Measurements from ENCODE around the gene EDNRA.
"Not testable (repeated sequence)": the region's sequence is repeated elsewhere in the genome, so short reads cannot be mapped to it uniquely, and the experiment has no call there.

The EDNRA gene

DNA sequence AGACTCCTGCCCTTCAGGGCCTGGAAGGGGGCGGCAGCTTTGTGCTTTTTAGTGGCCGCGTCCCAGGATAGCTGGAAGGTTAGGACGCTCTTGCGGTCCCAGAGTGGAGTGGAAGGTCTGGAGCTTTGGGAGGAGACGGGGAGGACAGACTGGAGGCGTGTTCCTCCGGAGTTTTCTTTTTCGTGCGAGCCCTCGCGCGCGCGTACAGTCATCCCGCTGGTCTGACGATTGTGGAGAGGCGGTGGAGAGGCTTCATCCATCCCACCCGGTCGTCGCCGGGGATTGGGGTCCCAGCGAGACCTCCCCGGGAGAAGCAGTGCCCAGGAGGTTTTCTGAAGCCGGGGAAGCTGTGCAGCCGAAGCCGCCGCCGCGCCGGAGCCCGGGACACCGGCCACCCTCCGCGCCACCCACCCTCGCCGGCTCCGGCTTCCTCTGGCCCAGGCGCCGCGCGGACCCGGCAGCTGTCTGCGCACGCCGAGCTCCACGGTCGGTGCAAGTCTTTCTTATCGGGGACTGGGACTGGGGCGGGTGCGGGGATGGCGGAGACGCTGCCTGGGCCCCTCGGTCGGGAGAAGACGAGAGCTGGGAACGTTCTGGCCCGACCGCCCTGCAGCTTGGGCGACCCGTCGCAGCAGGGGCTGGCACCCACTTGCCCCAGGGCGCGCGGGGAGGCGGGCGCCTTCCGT lies at the start of gene EDNRA:
EDNRA (plus strand) TSS at position 207 of the 686 bp plus-strand sequence. CDS start 4,585 bp downstream, outside the sequence.
- DNase-seq = no peak

DNA sequence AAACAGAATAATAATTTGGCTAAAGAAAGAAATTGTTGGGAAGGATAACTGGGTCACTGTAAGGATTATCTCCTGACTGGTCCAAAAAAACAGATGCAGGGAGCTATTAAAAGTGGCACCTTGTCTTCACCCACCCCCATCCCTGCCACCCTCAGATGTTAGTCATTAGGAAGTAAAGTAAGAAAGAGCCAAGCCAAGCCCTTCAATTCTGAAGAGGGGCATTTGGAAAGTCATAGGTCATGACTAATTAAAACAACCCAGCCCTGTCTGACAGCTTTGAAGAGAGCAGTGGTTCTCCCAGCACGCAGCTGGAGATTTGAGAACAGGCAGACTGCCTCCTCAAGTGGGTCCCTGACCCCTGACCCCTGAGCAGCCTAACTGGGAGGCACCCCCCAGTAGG lies 46.5 kb upstream of the EDNRA start:
- DNase-seq = not testable (repeated sequence)

DNA sequence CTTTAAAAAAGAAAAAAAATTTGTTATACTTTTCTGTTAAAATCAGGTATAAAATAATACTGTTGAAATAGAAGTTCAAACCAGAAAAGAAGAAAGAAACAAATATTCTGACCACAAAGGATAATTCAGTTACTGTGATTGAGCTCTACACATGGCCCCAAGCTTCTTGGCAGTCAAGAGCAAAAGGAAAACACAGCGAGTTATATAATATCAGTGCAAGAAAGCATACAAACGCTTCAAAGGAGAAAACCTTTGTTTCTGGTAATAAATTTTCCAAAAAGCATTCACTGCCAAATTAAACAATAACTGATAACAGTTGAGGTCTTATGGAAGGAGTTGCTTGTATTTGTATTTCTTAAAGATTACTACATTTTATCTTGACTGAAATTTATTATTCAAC lies 40.5 kb upstream of the EDNRA start:
- no peak for DNase-seq

DNA sequence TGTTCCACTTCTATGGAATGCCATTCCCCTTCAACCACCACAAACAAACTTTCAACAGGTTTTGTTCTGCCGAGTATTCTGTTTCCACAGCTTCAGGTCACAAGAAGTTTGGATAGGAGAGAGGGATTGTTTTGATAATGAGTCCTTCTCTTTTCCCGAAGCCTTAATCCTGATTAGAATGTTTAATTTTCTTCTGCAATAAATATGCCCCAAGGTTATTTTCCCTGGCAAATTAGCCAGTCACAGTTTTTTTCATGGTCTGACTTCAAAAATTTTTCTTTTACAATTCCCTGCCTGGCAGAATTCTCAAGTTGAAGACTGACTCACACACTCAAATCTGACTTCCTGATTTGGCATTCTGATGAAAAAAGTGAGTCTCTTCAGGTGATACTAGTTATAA lies 33.1 kb upstream of the EDNRA start:
- DNase-seq = no peak

DNA sequence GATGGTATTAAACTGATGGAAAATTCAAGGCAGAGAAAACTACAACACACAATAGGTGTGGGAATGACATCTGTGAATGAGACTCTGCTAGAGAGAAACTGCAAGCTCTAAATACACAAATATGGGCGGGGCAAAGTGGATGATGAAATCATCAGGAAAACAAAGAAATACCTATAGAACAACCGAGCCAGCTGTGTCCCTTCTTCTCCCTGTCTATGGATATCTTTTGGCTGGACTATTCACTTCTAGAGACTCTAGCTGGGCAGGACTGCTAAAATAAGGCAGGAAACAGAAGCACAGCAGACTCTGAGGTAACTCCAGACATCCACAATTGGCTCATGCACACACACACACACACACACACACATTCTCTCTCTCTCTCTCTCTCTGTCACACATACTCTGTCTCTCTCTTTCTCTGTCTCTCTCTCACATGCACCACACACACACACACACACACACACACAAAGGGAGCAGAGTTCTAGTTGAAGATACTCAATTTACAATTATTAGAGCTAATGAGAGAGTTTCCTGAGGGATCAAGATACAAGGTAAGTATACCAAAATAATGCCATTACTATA lies 27.2 kb upstream of the EDNRA start:
- no peak for DNase-seq

DNA sequence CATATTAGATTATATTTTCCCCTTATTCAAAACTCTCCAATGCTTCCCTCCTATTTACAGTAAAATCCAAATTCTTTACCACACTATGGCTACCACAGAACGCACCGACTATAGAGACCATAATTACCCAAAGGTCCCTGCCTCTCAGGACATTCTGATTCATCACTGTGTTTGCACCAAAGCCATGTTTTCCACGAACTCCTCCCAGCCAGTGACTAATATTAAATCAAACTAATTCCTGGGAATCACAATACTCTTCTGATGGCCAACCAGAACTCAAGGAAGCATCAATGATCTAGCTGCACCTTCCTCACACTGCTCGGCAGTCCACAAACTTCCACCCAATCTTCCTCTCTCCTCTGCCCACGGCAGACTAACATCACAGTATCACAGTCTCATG lies 24.2 kb upstream of the EDNRA start:
- DNase-seq = no peak

DNA sequence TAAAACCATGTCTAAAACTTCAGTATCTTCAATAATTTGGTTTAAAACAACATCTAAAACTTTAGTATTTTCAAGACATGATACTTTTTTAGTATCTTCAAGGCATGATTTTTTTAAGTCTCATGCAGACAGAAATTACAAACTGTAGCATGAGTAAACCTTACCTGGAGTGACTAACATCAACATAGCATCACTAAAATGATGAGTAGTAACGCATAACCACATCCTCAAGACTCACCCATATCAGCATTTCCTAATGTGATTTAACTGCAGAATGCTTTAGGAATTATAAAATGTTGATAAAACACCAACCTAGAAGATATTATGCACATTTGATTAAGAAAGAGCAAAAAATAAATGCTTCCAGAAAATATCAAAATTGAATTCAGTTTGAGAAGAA lies 19.7 kb upstream of the EDNRA start:
- DNase-seq = no peak

DNA sequence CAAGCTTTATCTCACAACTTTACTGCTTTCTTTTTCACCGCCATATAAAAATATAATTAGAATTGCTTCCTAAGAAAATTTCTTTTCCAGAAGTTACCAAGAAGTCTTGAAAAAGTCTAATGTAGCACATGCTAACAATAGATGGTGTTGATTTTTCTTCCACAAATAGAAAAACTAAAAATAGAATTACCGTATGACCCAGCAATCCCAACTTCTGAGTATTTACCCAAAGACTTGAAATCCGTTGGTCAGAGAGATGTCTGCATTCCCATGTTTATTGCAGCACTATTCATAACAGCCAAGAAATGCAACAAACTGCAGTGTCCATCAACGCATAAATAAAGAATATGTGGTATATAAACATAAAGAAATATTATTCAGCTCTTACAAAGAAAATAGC lies 17.8 kb upstream of the EDNRA start:
- no peak for DNase-seq

DNA sequence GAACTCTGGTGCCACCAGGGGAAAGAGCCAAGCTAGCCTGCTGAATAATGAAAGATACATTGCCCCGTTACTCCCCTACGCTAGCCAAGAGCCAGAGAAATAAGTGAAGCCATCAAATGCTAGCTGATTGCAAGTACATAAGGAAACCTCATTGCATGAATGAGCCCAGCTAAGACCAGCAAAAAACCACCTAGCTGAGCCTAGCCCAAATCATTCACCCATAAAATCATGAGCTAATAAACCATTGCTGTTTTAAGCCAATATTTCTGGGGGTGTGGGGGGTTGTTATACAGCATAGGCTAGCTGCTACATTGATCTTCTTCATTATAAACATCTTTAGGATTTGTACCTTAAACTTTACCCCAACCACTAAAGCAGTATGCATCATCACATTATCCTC lies 15.4 kb upstream of the EDNRA start:
- no peak for DNase-seq

DNA sequence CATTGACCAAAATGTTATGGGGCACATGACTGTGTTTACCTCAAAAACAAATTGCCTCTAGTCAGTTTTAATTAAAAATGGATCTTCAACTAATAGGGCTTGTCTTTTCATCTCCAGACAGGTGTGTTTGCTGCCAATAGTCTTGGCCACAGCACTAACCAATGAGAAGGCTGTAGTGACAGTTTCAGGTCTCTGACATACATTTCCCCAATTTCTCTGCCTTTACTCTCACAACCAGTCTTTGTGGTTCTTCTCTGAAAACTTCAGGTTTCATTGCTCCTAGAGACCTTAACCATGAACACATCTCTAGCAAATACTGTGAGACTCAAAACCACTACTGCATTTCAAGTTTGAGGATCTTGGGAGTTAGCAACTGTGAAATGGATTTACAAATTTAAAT lies 3.5 kb upstream of the EDNRA start:
- no peak for DNase-seq

DNA sequence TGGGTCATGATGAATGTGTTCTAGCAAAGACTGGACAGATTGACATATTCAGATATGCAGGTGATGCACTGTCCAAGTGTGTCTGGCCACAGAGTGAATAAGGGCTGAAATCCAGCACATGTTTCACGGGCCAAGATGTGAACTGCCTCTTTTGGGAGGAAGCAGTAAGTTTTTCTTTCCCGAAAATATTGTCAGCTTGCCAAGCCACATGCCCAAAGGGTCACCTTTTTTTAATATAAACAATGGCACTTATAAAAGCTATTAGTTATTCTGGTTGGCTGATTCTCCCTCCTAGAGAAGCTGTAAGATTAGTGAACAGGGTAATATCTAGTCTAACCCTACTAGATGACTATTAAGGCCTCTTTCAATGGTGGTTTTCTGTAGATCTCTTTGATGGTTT lies 1.5 kb upstream of the EDNRA start:
- no peak for DNase-seq

DNA sequence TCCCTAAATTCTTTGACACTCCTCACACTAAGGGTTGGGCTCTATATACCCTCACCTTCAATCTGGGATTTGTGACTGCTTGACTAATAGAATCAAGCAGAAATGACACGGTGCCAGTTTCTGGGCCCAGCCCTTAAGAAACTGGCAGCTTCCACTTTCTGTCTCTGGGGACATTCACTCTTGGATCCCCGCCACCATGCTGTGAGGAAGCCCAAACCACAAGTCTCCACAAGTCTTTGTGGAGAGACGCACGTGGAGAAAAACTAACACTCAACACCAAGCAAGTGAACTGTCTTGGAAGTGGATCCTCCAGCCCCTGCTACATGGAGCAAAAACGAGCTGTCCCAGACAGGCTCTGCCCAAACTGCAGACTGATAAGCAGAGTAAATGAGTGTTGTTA lies 1.1 kb upstream of the EDNRA start:
- no peak for DNase-seq

DNA sequence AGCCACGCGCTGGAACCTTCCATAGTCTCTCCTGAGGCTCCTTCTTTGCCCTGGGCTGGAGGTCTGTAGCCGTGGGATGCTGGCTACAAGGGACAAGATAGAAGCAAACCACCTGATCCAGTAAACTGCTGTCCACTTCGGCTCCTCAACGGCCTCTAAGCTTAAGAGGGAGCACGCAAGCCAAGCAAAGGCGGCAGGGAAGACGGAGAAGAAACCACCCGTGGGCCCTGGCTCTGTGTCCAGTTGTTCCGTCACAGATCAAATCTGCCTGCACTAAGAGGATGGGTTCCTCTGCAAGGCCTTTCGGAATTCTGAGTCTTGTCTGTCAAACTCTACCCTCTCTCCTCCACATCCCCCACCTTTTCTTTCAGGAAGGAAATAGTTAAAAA lies 401 bp upstream of the EDNRA start:
- no peak for DNase-seq

DNA sequence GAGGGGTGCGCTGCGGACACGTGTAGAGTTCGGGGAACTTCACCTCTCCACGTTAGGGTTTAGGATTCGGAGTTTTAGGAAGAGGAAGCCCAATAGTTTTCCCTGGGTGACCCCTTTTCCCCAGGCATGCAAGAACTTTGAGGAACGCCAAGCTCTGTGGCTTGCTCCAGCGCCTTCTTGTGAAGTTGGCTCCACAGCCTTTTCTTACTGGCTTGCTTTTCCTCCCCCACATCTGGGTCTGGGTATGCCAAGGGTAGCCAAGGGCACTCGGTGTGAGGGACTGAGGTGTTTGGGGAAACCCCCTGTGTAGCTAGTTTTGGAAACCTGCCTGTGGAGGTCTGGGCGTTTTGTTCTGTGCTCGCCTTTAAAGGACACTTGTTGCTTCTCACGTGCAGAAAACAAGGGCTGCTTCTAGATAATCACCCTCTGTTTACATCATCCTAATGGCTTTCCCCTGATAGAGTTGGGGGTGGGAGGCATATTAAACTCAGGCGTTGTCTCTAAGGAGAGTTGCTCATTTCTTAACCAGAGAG lies 746 bp downstream of the EDNRA start:
- no peak for DNase-seq

DNA sequence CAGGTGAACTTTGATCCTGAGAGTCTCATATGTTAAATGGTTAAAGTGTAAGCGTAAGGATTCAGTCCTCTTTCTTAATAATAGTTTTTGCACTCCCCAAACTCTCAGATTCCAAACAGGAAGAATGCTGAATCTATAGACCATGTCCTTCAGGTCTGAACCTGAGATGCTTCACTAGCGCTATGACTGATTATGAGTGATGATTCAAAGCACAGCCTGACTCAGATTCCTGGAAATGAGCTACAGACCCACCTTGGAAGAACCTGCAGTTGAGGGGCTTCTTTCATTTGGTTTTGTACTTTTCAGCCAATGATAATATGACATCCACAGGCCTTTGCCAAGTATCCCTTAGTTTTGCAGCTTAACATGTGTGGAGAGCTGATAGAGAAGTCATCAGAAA lies 1.4 kb downstream of the EDNRA start:
- DNase-seq = no peak

DNA sequence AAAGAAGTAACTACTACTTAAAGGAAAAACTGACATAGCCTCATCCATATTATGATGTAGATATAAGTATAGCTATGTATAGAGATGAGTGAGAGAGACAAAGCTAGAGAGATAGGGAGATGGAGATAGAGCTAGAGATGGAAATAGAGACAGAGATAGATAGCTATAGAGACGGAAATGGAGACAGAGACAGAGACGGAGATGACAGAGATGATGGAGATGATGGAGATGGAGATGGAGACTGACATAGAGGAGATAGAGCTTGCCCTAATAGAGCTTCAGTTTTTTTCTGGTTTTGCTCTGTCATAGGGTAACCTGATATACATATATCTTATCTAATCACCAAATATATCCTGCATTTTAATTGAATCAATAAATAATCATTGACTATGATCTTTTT lies 4.3 kb downstream of the EDNRA start:
- no peak for DNase-seq

DNA sequence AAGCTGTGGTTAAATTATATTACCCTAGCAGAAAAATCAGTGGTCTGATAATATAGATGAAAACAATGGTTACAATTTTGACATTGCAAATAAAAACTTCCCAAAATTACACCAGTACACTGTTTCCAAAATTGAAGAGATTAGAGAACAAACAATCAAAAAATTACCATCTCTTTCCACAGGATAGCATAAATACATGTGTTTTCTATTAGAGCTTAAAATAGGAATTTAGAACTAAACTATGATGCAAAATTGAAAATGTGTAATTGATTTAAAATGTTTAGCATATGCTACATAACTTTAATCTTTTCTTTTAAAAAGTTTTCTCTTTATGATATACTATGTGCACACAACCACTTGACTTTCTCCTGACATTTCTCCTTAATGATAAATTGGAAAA lies 6.7 kb downstream of the EDNRA start:
- DNase-seq = no peak

DNA sequence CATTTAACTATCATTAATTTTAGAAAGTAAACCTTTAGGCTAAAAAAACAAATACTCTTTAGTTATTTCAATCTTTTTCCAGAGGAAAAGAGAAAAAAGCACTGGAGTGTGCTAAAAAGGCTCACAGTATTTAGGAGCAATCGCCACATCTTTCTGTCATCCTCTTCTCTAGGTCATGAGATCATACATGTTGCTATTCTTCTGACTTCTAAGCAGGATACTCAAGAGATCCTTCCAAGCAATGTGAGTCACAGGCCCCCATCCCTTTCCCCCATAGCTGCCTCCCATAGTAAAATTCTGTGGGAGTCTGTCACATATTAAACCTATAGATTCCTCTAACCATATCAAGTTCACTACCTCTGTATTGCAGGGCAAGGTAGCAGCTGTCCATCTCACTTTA lies 7.7 kb downstream of the EDNRA start:
- no peak for DNase-seq

DNA sequence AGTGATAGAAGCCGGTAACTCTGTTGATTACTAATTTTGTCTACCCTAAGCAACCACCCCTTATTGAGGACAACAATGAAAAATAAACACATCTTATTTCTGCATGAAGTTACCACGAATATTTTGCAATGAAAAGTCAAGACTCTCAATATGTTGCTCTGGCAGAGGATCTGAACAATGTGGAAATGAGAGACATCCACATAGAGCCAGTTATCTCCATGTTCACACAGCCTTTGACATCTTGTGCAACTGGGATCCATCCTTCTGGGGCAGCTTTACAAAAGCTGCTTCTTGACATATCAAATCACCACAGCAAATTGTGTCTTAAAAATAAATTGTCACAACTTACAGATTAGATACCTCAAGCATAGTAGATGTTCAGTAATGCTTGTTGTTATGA lies 10.2 kb downstream of the EDNRA start:
- DNase-seq = no peak

DNA sequence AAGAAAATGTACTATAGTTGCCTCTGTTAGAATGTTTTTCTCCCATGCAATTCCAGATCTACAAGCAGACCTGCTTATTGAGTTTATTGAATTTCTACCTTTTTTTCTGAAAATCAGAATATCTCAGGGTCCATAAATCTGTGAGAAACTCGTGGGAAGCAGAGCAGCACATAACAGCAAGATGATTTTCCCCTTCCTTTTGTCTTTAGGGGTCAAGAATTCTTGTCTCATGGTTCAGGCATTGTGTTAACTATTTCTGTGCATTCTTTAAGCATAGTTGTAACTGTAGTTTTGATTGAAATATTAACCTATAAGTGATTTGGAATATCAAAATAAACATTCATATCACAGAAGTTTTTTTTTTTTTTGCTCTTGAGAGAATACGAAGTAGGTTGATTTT lies 11.4 kb downstream of the EDNRA start:
- no peak for DNase-seq

DNA sequence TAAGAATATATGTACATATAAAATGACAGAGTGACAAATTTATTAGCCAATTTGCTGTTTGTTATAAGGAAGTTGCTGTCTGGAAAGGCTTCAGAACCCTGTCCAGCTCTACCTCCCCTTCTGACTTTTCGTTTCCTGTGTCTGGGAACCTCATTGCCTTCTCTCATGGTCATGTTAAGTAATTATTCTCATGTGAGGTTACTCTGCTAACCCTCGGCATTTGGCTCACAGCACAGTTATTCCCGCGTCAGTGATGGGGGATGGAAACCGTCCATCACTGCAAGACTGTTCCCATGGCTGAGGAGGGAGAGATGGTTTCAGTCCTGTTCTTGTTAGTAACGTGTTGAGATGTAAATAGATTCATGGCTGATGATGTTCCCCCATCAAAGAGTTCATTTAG lies 11.9 kb downstream of the EDNRA start:
- no peak for DNase-seq

DNA sequence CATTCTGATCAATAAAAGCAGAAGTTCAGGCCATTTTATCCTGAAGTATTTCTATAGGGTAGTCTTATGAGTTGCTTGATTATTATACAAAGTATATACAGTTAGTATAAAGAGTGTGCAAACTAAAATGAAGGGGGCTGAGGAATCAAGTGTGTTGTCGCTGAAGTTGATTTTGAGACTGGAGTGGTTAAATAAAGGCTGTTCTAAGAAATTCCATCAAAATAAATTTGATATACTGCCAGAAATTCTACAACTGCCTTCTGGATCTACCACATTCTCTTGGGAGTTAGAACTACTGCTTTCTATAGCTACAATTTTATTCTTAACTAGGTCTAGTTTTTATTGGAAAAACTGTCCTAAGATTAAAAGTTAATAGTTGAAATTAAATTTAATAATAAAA lies 12.4 kb downstream of the EDNRA start:
- DNase-seq = no peak

DNA sequence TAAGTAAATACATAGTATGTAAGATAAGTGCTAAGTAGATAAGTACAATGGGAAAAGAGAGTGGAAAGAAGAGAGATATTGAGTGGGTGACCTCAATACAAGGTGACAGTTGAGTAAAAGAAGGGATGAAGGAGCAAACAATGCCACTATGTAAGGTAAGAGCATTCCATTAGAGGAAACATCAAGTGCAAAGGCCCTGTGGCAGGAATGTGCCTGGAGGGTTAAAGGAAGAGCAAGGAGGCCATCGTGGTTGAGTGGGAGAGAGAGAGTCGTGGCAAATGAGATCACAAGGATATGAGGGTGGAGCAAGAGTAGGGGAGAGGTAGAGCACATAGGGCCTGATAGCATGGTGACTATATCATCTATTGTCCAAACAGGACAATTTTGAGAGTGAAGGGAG lies 13.4 kb downstream of the EDNRA start:
- DNase-seq = no peak

DNA sequence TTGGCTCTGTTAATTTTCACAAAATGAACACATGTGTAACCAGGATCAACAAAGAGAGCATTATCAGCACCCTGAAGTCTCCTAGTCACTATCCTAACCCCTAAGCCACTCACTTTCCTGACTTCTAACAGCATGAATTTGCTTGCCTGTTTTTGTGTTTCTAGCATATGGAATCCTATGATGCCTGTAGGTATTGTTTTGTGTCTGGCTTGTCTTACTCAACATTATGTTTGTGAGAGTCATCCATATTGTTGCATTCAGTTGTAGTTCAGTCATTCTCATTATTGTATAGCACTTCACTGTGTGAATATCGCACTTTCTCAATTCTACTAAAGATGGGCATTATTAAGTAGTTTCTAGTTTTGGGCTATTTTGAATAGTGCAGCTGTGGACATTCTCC lies 15.6 kb downstream of the EDNRA start:
- no peak for DNase-seq

DNA sequence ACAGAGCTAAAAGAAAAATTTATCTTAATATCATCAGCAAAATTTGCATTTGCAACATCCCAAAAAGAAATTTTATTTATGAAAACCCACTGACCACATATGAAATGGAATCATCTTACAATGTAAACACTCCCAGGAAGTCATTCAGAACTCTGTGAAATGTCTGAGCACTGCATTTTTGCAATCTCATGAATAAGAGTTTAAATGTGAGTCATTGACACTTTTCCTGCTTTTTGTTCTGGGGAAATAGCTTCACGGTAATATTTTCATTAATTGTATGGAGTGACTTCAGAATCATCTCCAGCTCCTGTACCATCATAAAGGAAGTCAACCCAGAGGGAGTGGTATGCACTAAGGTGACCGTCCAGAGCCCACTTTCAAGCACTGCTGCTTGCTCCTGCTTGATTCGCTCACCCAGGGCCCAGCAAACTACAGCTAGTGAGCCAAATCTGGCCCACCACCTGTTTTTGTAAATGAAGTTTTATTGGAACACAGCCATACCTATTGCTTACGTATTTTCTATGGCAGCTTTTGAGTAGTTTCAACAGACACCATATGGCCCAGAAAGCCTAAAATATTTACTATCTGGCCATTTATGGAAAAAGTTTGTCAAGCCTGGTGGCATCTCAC lies 17.2 kb downstream of the EDNRA start:
- DNase-seq = no peak

Measured in NCI-H2029 treated with DMSO at 0.1 percent for 48 hours (cell line).